ENCODE data around the gene SLC25A36.

- TF ChIP-seq CTCF (IDR thresholded peaks at IDR 0.05; ENCODE audit: insufficient read depth, low read length, poor library complexity, severe bottlenecking) (no peak), EZH2phosphoT487 (conservative IDR thresholded peaks at IDR 0.05; ENCODE audit: low read length) (no peak)
Observed at GRCh38 chr3:140950144-140950543, 8.5 kb downstream of the SLC25A36 start.
